Stimulated activated CD8-positive, alpha-beta memory T cell treated with anti-CD3 and anti-CD28 coated beads, Interleukin-7, amount 100 ng/mL, for 48 hours (primary cell): Measurements from ENCODE around the gene GALNT1.

Source experiments
- DNase-seq, 2 donors: peaks; one replicate each; pipeline ENCODE4 v3.0.0-alpha.2; 2020; ENCODE audit warnings: low read depth in 1 of 2; ENCODE audit errors: extremely low read depth in 1 of 2

Gene GALNT1

GRCh38 chr18:35662293-35663062, 80.9 kb downstream of the GALNT1 start:
- DNase-seq, result no peak

- no peak for DNase-seq
Measured at GRCh38 chr18:35671966-35672603, 90.5 kb downstream of the GALNT1 start.

DNA sequence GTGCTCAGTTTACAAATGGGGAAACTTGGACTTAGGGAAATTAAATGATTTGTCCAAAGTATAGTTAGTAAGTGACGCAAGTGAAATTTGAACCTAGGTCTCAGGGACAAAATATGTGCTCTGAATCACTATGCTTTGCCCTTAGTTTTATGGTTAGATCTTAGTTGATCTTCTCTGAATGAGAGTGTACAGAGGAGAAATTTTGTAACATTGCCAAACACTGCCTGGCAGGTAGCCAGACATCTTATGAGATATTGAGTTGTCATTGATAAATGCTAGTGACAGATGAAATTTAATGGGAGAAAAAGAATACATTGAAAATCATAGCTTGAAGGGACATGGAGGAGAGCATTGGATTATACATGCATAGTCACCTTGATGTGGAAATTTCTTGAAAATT, 91.4 kb downstream of the GALNT1 start:
- no peak for DNase-seq

DNA sequence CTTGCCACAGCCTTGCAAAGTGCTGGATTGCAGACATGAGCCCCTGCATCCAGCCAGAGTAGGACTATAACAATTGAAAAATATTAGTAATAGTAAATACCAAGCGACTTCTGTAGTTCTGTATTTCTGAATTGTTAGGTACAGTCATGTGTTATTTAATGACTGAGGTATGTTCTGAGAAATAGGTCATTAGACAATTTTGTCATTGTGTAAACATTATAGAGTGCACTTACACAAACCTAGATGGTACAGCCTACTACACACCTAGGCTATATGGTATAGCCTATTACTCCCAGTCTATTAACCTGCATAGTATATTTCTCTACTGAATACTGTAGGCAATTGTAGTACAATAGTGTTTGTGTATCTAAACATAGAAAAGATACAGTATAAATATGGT, 92.1 kb downstream of the GALNT1 start:
- no peak for DNase-seq

DNA sequence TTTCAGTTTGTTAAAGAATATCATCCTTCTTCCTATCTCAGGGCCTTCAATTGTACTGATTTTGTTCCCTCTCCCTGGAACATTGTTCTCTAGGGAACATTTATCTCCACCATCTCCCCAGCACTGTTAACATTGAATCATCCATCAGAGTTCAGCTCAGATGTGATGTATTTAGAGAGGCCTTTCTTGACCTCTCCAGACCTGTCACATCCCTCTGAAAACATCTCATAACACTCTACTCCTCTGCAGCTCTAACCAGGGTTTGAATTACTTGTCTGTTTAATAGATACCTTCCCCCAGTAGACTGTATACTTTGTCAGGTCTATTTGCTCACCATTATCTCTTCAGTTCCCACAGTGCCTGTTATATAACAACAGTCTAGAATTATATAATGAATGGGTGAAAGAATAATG, 98.6 kb downstream of the GALNT1 start:
- DNase-seq, result no peak

- DNase-seq, result no peak
Measured at GRCh38 chr18:35682281-35682867, 100.8 kb downstream of the GALNT1 start.

DNA sequence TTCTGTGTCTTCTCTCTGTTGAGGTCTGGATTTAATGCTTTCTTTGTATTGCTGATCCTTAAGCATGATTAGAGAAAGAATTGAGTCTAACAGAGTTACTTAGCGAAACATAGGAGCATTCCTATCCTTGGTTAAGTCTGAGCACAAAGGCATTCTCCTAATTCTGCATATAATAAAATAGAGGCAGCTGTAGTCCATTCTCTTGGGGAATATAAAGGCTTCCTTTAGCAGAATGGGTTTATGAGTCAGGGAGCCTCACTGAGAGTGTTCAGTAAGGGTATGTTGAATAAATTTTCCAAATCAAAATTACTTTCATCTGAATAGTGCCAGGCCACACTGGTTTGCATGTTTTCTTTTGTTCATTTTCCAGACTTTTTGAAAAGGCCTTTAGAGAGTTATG, 101.5 kb downstream of the GALNT1 start:
- DNase-seq, result no peak

GRCh38 chr18:35688757-35689156, 107.2 kb downstream of the GALNT1 start:
- DNase-seq, result no peak

- DNase-seq, result no peak
Measured at GRCh38 chr18:35689728-35690127, 108.2 kb downstream of the GALNT1 start.

DNA sequence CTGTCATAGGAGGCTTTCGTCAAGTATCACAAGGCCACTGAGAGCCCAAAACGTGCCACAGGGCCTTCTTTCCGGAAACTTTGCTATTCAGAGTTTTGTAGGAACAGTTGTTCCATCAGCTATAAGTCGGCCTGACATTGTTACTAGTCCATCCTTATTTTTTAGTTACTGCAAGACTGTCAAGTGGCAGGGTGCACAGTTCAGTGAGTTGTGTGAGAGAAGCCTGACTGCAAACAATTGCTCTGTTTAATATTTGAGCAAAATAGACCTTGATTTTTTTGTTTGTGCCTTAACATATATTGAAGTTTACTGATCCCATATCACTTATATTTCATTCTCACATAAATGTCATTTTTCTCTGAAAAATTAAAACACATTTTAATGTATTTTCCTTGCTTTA, 110.1 kb downstream of the GALNT1 start:
- no peak for DNase-seq

DNA sequence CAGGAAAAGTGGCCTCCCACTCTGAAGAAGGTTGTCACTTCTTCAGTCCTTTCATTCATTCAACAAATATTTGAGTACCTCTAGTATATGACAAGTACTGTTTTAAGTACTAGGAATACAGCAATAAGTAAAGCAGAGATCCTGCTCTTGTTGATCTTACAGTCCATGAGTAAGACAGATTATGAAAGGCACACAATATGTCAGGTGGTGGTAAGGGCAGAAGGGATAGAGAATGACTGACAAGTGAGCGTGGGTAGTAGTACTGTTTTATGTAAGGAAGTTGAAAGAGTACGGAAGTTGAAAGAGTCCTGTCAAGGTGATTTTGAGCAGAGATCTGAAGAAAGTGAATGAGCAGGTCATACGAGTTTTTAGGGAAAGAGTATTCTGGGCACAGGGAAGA, 111.3 kb downstream of the GALNT1 start:
- DNase-seq, result no peak

- no peak for DNase-seq
Measured at GRCh38 chr18:35693829-35694228, 112.3 kb downstream of the GALNT1 start.

- no peak for DNase-seq
Measured at GRCh38 chr18:35694808-35695207, 113.3 kb downstream of the GALNT1 start.

DNA sequence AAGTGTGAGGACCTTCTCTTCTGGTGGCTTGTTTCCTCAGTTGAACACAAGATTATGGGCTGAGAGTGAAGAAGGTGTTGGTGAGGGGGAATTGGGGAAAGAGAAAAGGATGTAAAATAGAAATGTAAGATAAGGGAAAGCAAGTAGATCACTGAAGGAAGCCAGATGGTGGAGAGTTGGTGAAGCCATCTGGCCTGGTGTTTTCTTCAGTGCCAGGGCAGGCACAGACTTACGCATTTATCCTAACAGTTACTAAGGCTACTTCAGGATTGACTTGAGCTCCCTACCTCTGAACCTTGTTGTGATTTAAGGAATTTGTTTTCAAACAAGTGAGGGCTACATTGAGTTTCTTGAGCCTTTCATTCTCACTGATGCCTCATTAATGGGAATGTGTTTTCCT, 113.8 kb downstream of the GALNT1 start:
- no peak for DNase-seq

GRCh38 chr18:35695803-35696202, 114.3 kb downstream of the GALNT1 start:
- no peak for DNase-seq

DNA sequence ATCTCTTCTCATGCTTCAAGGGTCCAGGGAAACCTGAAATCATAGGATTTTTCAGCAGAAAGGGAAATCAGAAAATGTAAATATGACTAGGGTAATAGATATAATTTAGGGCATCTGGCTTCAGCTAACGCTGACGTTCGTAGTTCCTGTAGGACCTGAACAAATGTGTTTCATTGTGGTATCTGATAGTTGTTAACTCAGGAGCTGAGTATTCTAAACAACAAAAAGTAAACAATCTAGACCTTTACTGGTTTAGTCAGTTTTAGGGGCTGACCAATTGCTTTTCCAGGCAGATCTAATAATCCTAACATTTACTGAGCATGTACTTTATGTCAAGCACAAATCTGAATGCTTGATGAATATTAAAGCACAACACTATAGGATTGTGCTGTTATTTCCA, 114.8 kb downstream of the GALNT1 start:
- DNase-seq, result no peak

GRCh38 chr18:35697869-35698268, 116.3 kb downstream of the GALNT1 start:
- no peak for DNase-seq

- no peak for DNase-seq
Measured at GRCh38 chr18:35703043-35703688, 121.6 kb downstream of the GALNT1 start.

DNA sequence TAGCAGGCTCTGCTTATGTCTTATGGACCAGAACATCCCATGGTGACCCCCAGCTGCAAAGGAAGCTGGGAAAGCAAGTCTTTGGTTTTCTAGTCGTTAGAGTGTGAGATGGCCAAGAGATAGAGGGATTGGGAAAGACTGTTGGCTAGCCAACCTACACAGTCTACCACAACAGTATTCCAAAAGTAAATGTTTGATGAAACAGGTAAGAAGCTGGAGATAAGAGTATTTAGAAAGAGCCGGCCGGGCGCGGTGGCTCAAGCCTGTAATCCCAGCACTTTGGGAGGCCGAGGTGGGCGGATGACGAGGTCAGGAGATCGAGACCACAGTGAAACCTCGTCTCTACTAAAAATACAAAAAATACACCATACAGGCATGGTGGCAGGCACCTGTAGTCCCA, 124.4 kb downstream of the GALNT1 start:
- no peak for DNase-seq

DNA sequence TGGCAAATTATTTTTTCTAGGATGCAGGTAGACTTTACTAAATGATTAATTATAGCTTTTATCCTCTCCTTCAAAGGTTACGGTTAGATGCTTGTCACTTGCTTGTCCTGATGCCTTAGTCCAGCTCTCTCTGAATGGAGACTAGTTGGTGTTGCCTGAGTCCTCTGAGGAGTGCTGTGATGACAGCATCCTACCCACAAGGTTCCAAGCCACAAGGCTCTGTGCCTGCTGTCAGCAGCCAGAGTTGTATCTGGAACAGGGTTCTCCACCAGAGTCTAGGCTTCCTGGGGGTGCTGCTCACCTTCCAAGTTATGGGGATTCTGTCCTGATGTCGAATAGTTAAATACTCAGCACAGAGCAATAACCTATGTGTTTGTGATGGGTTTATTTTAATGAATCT, 125.7 kb downstream of the GALNT1 start:
- no peak for DNase-seq

- no peak for DNase-seq
Measured at GRCh38 chr18:35707674-35708073, 126.1 kb downstream of the GALNT1 start.

DNA sequence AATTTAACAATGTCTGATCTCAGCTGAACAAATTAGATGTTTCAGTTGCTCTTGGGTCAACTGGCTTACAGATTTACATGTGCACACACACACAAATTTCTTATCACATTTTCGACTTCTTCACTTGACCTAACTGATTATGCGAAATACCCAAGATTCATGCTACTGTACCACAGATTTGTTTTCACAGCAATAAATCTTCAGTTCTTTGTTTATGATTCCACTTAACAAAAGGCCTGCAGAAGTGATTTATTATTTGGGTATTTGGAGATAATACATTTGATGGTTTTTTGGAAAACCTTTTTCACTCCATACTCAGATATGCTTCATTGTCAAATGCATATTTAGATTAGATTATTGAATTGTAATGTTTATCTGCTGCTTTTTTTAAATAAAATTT, 129.0 kb downstream of the GALNT1 start:
- DNase-seq, result no peak
